ENCODE data around the gene NBEA. TPM values are rescaled to one million over a fixed set of nuclear protein-coding genes. Genes with fewer than 3 reads are reported as not detected.
A peak's percentile ranks its signal among the peaks of the same experiment; 100 is the strongest.

NBEA gene
- total RNA-seq, 1 experiment from 2014 or later = 3.3 TPM

DNA sequence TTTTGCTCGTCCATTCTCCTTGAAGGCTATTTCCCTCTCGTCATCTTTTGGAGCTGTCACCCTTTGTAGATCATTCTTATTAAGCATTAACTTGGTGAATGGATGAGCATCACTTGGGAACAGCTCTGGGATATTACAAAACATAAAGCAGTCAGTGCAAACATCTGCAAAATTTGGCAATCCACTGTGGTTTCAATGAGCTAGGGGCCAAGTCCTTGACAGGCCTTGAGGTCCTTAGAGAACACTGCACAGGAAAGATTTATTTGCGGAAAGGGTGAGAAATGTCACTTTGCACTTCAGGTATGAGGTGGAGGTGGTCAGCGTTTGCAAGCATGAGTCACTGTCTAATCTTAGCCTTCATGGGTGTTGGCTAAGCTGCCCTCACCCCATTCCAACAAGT, 774.1 kb downstream of the NBEA start:
- POLR2A ChIA-PET = interaction anchor here (0.6 kb wide), 1 partner anchor 448 kb away, joined by 3 read pairs; no protein-coding TSS in a partner anchor
- Mint-ChIP-seq H3K4me3 (ENCODE audit: unreplicated experiment) (no peak overlapping the region), H3K4me1 (ENCODE audit: insufficient read depth, unreplicated experiment) (no peaks in the 10 kb centered on the region), H3K27ac (ENCODE audit: low read depth, unreplicated experiment) (no peak overlapping the region), H3K36me3 (ENCODE audit: insufficient read depth, unreplicated experiment) (peaks cover 7% of the 10 kb centered on the region), H3K27me3 (ENCODE audit: insufficient read depth, unreplicated experiment) (no peaks in the 10 kb centered on the region), H3K9me3 (ENCODE audit: unreplicated experiment) (no peaks in the 10 kb centered on the region)
- CTCF ChIA-PET = interaction anchor here (1.1 to 3.6 kb wide), 2 partner anchors 85 to 102 kb away, joined by 3 to 21 read pairs; no protein-coding TSS in a partner anchor
- DNase-seq (ENCODE audit: unreplicated experiment) = peak; percentile 19
- intact Hi-C loops (cut with micrococcal nuclease) = no loop called here
- BruUV-seq (replicated peaks) = no TSS peak
- TF ChIP-seq CTCF (IDR thresholded peaks at IDR 0.05; ENCODE audit: unreplicated experiment) = no peak

- Mint-ChIP-seq H3K4me1 (ENCODE audit: insufficient read depth, unreplicated experiment) (no peaks in the 10 kb centered on the region), H3K27ac (ENCODE audit: low read depth, unreplicated experiment) (no peak overlapping the region), H3K27me3 (ENCODE audit: insufficient read depth, unreplicated experiment) (no peaks in the 10 kb centered on the region), H3K36me3 (ENCODE audit: insufficient read depth, unreplicated experiment) (peaks cover 7% of the 10 kb centered on the region), H3K9me3 (ENCODE audit: unreplicated experiment) (no peaks in the 10 kb centered on the region), H3K4me3 (ENCODE audit: unreplicated experiment) (no peak overlapping the region)
- CTCF ChIA-PET = interaction anchor here (0.5 to 3.6 kb wide), 4 partner anchors 56 to 101 kb away, joined by 3 to 21 read pairs (median 3); no protein-coding TSS in a partner anchor
- DNase-seq (ENCODE audit: unreplicated experiment) = no peak
- intact Hi-C loops (cut with micrococcal nuclease) = no loop called here
- TF ChIP-seq CTCF (IDR thresholded peaks at IDR 0.05; ENCODE audit: unreplicated experiment) = no peak
- no TSS peak for BruUV-seq (replicated peaks)
- POLR2A ChIA-PET = interaction anchor here (0.6 kb wide), 1 partner anchor 448 kb away, joined by 3 read pairs; no protein-coding TSS in a partner anchor
These were observed 774.7 kb downstream of the NBEA start for GRCh38 chr13:35716729-35717128.

DNA sequence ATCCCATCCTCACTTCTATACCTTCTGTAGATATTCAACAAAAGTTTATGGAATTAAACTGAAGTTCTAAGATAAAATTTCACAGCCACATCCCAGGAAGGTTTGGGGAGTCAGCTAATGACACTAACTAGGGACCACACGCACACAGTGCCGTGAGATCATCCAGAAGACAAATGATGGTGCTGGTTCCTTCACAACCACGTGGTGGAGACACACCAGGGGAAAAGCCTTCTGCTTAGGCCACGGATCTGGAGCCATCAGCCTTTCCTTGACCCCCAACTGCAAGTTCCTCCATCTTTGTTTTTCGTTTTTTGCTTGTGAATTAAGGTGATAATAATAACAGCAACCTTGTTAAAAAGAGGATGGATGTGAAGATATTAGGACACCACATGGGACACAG, 776.0 kb downstream of the NBEA start:
- Mint-ChIP-seq H3K4me3 (ENCODE audit: unreplicated experiment) (no peak overlapping the region), H3K36me3 (ENCODE audit: insufficient read depth, unreplicated experiment) (peaks cover 7% of the 10 kb centered on the region), H3K9me3 (ENCODE audit: unreplicated experiment) (no peaks in the 10 kb centered on the region), H3K4me1 (ENCODE audit: insufficient read depth, unreplicated experiment) (no peaks in the 10 kb centered on the region), H3K27ac (ENCODE audit: low read depth, unreplicated experiment) (no peak overlapping the region), H3K27me3 (ENCODE audit: insufficient read depth, unreplicated experiment) (no peaks in the 10 kb centered on the region)
- POLR2A ChIA-PET = no interaction called here
- no peak for DNase-seq (ENCODE audit: unreplicated experiment)
- CTCF ChIA-PET = interaction anchor here (0.6 to 3.6 kb wide), 6 partner anchors 44 to 241 kb away, joined by 3 to 21 read pairs (median 3); no protein-coding TSS in a partner anchor
- BruUV-seq (replicated peaks) = no TSS peak
- TF ChIP-seq CTCF (IDR thresholded peaks at IDR 0.05; ENCODE audit: unreplicated experiment) = no peak
- intact Hi-C loops (cut with micrococcal nuclease) = no loop called here

- POLR2A ChIA-PET = no interaction called here
- intact Hi-C loops (cut with micrococcal nuclease) = loop anchor here (2.0 to 5.0 kb wide), 3 partner anchors 232 to 555 kb away; no protein-coding TSS in a partner anchor
- Mint-ChIP-seq H3K27me3 (ENCODE audit: insufficient read depth, unreplicated experiment) (no peaks in the 10 kb centered on the region), H3K27ac (ENCODE audit: low read depth, unreplicated experiment) (no peak overlapping the region), H3K9me3 (ENCODE audit: unreplicated experiment) (peaks cover under 1% of the 10 kb centered on the region), H3K4me3 (ENCODE audit: unreplicated experiment) (peak overlapping the region; percentile 46), H3K4me1 (ENCODE audit: insufficient read depth, unreplicated experiment) (peaks cover 5% of the 10 kb centered on the region), H3K36me3 (ENCODE audit: insufficient read depth, unreplicated experiment) (peaks cover 7% of the 10 kb centered on the region)
- CTCF ChIA-PET = interaction anchor here (0.6 to 3.6 kb wide), 20 partner anchors 9 to 1141 kb away, joined by 3 to 24 read pairs (median 3); no protein-coding TSS in a partner anchor
- TF ChIP-seq CTCF (IDR thresholded peaks at IDR 0.05; ENCODE audit: unreplicated experiment) = no peak
- BruUV-seq (replicated peaks) = no TSS peak
- peak; percentile 23 for DNase-seq (ENCODE audit: unreplicated experiment)
These were observed 778.2 kb downstream of the NBEA start for GRCh38 chr13:35720290-35720689.

Data from MCF 10A (cell line).